Smooth muscle cell (in vitro differentiated cells): ENCODE results near the gene SOX6. TPM values are rescaled to one million over a fixed set of nuclear protein-coding genes. Genes with fewer than 3 reads are reported as not detected.

ENCODE experiments used
- DNase-seq: peaks from one replicate; lab custom pipeline; 2025; ENCODE audit not compliant: unreplicated experiment; lab: John Stamatoyannopoulos, UW
- H2AFZ ChIP-seq: fragments of 200-600 bp; sonication (generic); 2 replicates; pipeline ENCODE4 v1.6.0; 2016; ENCODE audit warnings: antibody characterized with exemption, low read depth, mild to moderate bottlenecking
- H3F3A ChIP-seq: fragments of 200-600 bp; sonication (generic); 2 replicates; pipeline ENCODE4 v1.6.0; 2017; ENCODE audit warnings: antibody characterized with exemption, low read depth
- H3K27ac ChIP-seq: fragments of 200-600 bp; sonication (generic); 2 replicates; pipeline ENCODE4 v1.5.1; 2016; ENCODE audit warnings: low read depth, mild to moderate bottlenecking
- H3K27me3 ChIP-seq: fragments of 200-600 bp; sonication (generic); 2 replicates; pipeline ENCODE4 v1.6.1; 2016; ENCODE audit warnings: low read depth, mild to moderate bottlenecking
- H3K36me3 ChIP-seq: fragments of 200-600 bp; sonication (generic); 2 replicates; pipeline ENCODE4 v1.5.1; 2016; ENCODE audit warnings: low read depth
- H3K4me1 ChIP-seq: fragments of 200-600 bp; sonication (generic); 2 replicates; pipeline ENCODE4 v1.5.1; 2016; ENCODE audit warnings: low read depth
- H3K4me2 ChIP-seq: fragments of 200-600 bp; sonication (generic); 2 replicates; pipeline ENCODE4 v1.6.0; 2016; ENCODE audit warnings: mild to moderate bottlenecking
- H3K4me3 ChIP-seq: fragments of 200-600 bp; sonication (generic); 2 replicates; pipeline ENCODE4 v1.5.1; 2016; ENCODE audit warnings: mild to moderate bottlenecking
- H3K79me2 ChIP-seq: fragments of 200-600 bp; sonication (generic); 2 replicates; pipeline ENCODE4 v1.6.0; 2016; ENCODE audit warnings: low read depth, mild to moderate bottlenecking
- H3K9ac ChIP-seq: fragments of 200-600 bp; sonication (generic); 2 replicates; pipeline ENCODE4 v1.6.0; 2016; ENCODE audit warnings: low read depth
- H3K9me3 ChIP-seq: fragments of 200-600 bp; sonication (generic); replicated peaks from 2 replicates; pipeline ENCODE4 v1.5.1; 2016; ENCODE audit warnings: low read depth
- H4K20me1 ChIP-seq: fragments of 200-600 bp; sonication (generic); 2 replicates; pipeline ENCODE4 v1.6.0; 2016; ENCODE audit warnings: low read depth
- WGBS: methylation state at CpG from one replicate; pipeline ENCODE4 v1.1.7; 2016; ENCODE audit warnings: low lambda C conversion rate; 5-methylcytosine and 5-hydroxymethylcytosine counted together
- polyA plus RNA-seq: library from polyadenylated mRNA; unstranded; fragments of >200 nt; fragmentation: Nextera tagmentation; extraction: Ambion mirVana; gene quantifications from 2 replicates; pipeline ENCODE4 v1.2.1, GENCODE V29; 2016
- total RNA-seq: library from RNA; depleted of rRNA; stranded (reverse); fragments of >200 nt; gene quantifications from 2 replicates; pipeline ENCODE4 v1.2.3, GENCODE V29; 2014
- TF ChIP-seq, protein P1 (sequence below): fragments of 200-600 bp; sonication (generic); IDR thresholded peaks from 2 replicates; pipeline ENCODE4 v1.5.1; 2017; ENCODE audit warnings: borderline replicate concordance, mild to moderate bottlenecking, antibody characterized with exemption; ENCODE audit not compliant: insufficient read depth, poor library complexity, severe bottlenecking

The SOX6 gene
- total and polyA plus RNA-seq, 2 experiments from 2014 or later, result 11.2 to 27.6 TPM

DNA sequence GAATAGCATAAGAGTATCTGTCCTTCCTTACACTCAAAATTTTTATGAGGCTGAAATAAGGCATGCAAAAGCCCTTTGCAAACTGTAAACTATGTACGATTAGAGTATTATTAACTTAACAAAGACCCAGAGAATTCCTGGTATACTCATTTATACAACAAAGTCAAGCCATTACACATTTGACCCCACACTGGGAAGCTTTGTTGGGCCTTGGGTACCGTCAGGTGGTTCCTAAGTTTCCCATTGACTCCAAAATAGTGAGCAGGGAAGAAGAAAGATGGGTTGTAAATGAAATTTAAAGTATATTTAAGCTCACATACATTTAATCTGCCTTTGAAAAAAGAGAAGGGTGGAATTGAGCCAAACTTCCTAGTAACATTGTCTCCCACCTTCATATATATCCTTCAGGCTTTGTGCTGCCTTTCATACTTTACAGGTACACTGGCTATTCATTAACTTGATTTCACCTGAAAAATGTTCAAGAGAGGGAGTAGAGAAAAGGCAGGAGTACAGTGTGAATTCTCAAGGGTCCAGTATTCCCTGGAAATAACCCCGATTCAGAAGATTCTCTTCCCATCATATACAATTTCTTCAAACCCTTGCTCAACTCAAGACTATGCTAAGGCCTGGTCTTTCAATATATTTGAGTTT is 68.6 kb downstream of the SOX6 start:
- H3K36me3 ChIP-seq, result no peaks in the 10 kb centered on the region
- peaks cover 8% of the 10 kb centered on the region for H3K79me2 ChIP-seq
- H3F3A ChIP-seq, result no peaks in the 10 kb centered on the region
- no peaks in the 10 kb centered on the region for H3K9me3 ChIP-seq
- no peak overlapping the region for H3K4me3 ChIP-seq
- H4K20me1 ChIP-seq, result peaks cover 3% of the 10 kb centered on the region
- no peaks in the 10 kb centered on the region for H3K27me3 ChIP-seq
- no peak overlapping the region for H2AFZ ChIP-seq
- 91% methylated on average over 3 of the region's 3 CpGs for WGBS
- H3K27ac ChIP-seq, result no peak overlapping the region
- H3K4me1 ChIP-seq, result peaks cover 2% of the 10 kb centered on the region
- no peak overlapping the region for H3K4me2 ChIP-seq
- no peak for DNase-seq
- TF ChIP-seq, protein P1, sequence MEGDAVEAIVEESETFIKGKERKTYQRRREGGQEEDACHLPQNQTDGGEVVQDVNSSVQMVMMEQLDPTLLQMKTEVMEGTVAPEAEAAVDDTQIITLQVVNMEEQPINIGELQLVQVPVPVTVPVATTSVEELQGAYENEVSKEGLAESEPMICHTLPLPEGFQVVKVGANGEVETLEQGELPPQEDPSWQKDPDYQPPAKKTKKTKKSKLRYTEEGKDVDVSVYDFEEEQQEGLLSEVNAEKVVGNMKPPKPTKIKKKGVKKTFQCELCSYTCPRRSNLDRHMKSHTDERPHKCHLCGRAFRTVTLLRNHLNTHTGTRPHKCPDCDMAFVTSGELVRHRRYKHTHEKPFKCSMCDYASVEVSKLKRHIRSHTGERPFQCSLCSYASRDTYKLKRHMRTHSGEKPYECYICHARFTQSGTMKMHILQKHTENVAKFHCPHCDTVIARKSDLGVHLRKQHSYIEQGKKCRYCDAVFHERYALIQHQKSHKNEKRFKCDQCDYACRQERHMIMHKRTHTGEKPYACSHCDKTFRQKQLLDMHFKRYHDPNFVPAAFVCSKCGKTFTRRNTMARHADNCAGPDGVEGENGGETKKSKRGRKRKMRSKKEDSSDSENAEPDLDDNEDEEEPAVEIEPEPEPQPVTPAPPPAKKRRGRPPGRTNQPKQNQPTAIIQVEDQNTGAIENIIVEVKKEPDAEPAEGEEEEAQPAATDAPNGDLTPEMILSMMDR, result no peak
- no peak overlapping the region for H3K9ac ChIP-seq

DNA sequence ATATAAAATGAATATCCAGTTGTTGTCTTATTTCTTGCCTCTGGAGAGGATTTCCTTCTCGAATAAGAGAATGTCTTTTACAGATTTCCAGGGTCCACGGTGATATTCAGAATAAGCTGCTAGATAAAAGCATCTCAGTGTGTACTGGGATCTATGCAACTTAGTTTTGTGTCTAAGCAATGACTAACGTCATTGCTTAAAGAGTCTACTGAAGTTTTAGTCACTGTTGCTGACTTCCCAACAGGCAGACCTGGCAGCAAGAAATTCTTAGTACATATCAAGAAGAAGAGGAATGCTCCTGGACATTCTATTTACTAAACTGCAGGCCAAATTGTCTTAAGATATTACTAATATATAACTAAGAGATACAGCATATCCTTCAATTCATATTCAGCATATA is 70.3 kb downstream of the SOX6 start:
- DNase-seq, result no peak
- no peak overlapping the region for H3K9ac ChIP-seq
- no peaks in the 10 kb centered on the region for H3K36me3 ChIP-seq
- 38% methylated on average over 3 of the region's 3 CpGs for WGBS
- H2AFZ ChIP-seq, result no peak overlapping the region
- peaks cover 8% of the 10 kb centered on the region for H3K79me2 ChIP-seq
- H3K9me3 ChIP-seq, result no peaks in the 10 kb centered on the region
- no peak overlapping the region for H3K4me3 ChIP-seq
- H3K27me3 ChIP-seq, result no peaks in the 10 kb centered on the region
- TF ChIP-seq, protein P1, result no peak
- H3K27ac ChIP-seq, result no peak overlapping the region
- H3K4me2 ChIP-seq, result no peak overlapping the region
- H3F3A ChIP-seq, result no peaks in the 10 kb centered on the region
- H3K4me1 ChIP-seq, result no peaks in the 10 kb centered on the region
- H4K20me1 ChIP-seq, result peaks cover 3% of the 10 kb centered on the region

DNA sequence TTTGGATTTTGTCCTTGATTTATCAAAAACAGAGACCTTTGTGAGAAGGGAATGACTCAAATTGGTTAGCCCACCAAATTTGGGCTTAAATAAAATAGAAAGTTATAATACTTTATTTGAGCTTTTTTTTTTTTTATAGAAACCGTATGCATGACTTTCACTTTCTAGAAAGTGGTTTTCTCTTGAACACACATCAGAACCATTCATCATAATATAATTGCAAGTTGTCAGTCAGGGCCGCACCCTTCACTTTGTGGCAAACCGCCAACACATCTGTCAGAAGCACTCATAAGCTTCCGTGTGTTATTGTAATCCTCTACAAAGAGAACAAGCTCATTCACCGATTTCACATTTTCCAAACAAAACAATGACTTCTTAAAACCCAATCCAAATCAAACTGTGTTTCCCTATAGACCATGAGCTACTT is 76.1 kb downstream of the SOX6 start:
- H3F3A ChIP-seq, result no peaks in the 10 kb centered on the region
- no peak overlapping the region for H3K4me2 ChIP-seq
- H3K27me3 ChIP-seq, result no peaks in the 10 kb centered on the region
- H3K4me1 ChIP-seq, result no peaks in the 10 kb centered on the region
- H3K79me2 ChIP-seq, result no peaks in the 10 kb centered on the region
- DNase-seq, result no peak
- no peak overlapping the region for H3K9ac ChIP-seq
- no peaks in the 10 kb centered on the region for H4K20me1 ChIP-seq
- no peak overlapping the region for H2AFZ ChIP-seq
- no peak overlapping the region for H3K27ac ChIP-seq
- no peaks in the 10 kb centered on the region for H3K9me3 ChIP-seq
- WGBS, result 74% methylated on average over 5 of the region's 5 CpGs
- H3K36me3 ChIP-seq, result no peaks in the 10 kb centered on the region
- TF ChIP-seq, protein P1, result no peak
- no peak overlapping the region for H3K4me3 ChIP-seq

DNA sequence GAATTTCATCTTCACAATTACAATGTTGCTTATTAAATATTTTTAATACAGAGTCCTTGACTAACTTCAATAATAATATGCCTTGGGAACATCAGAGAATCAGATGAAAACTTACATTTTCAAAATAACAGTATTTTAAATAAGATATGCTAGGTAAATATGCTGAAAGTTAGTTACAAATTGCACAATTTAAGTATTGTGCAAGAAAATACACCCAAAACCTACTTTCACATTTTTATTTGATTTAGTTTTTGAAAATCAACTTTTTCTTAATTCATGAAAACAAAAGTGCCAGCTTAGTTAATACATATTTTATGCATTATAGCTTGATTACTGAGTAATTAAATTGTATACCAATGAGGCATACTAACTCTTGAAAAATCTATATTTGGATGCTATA is 76.8 kb downstream of the SOX6 start:
- Histone ChIP-seq H3K9ac (no peak overlapping the region), H3K4me1 (no peaks in the 10 kb centered on the region), H4K20me1 (no peaks in the 10 kb centered on the region), H3K79me2 (no peaks in the 10 kb centered on the region), H2AFZ (no peak overlapping the region), H3K36me3 (no peaks in the 10 kb centered on the region), H3K9me3 (no peaks in the 10 kb centered on the region), H3K4me2 (no peak overlapping the region), H3F3A (no peaks in the 10 kb centered on the region), H3K27me3 (no peaks in the 10 kb centered on the region), H3K4me3 (no peak overlapping the region), H3K27ac (no peak overlapping the region)
- TF ChIP-seq, protein P1, result no peak
- no peak for DNase-seq
